ACHN (cell line): Measurements from ENCODE around the gene HTRA2.
A peak's percentile ranks its signal among the peaks of the same experiment; 100 is the strongest.
"Not testable (repeated sequence)": the region's sequence is repeated elsewhere in the genome, so short reads cannot be mapped to it uniquely, and the experiment has no call there.

Experiments
- DNase-seq: peaks from one replicate; pipeline ENCODE4 v3.0.0-alpha.2; 2015
- in situ Hi-C: cut with HindIII; loops from 2 replicates; pipeline ENCODE4 v1.10.0; 2017; ENCODE audit warnings: low sequenced_read_pairs, low pct_ligation_motif_present, low pct_unique_long_range_greater_than_20kb

The HTRA2 gene

GRCh38 chr2:74529357-74530238 is at the start of gene HTRA2, which contains the start of gene AUP1:
HTRA2 (plus strand) TSS chr2:74529933; CDS start chr2:74530007, 74 bp downstream.
AUP1 (minus strand) TSS chr2:74529706; CDS start chr2:74529629, 77 bp downstream.
- in situ Hi-C loops = no loop called here
- peak; percentile 99 for DNase-seq

GRCh38 chr2:74481431-74481830 is 48.3 kb upstream of the HTRA2 start:
- in situ Hi-C loops = no loop called here
- DNase-seq = no peak

GRCh38 chr2:74481961-74482800 is 47.6 kb upstream of the HTRA2 start:
- no peak for DNase-seq
- in situ Hi-C loops = no loop called here

GRCh38 chr2:74482801-74483674 is 46.7 kb upstream of the HTRA2 start, which contains the start of the genes CCDC142 and TTC31:
CCDC142 (minus strand) TSS chr2:74482998; CDS start chr2:74482837, 161 bp downstream.
TTC31 (plus strand) TSS chr2:74483081; CDS start chr2:74483096, 15 bp downstream.
- peak; percentile 96 for DNase-seq
- in situ Hi-C loops = no loop called here

GRCh38 chr2:74483675-74484164 is 46.0 kb upstream of the HTRA2 start:
- in situ Hi-C loops, DNase-seq: not testable (repeated sequence)

- no peak for DNase-seq
- in situ Hi-C loops = no loop called here
Measured at GRCh38 chr2:74486141-74486540, 43.6 kb upstream of the HTRA2 start.

GRCh38 chr2:74488643-74489481 is 40.9 kb upstream of the HTRA2 start:
- in situ Hi-C loops = no loop called here
- DNase-seq = no peak

- in situ Hi-C loops = no loop called here
- no peak for DNase-seq
Measured at GRCh38 chr2:74489906-74490305, 39.8 kb upstream of the HTRA2 start.

- DNase-seq = no peak
- in situ Hi-C loops = no loop called here
Measured at GRCh38 chr2:74491648-74492544, 37.8 kb upstream of the HTRA2 start.

- in situ Hi-C loops = no loop called here
Measured at GRCh38 chr2:74493546-74493945, 36.2 kb upstream of the HTRA2 start.

GRCh38 chr2:74495440-74495839 is 34.3 kb upstream of the HTRA2 start:
- in situ Hi-C loops = no loop called here
- no peak for DNase-seq

More at GRCh38 chr2:74493546-74493945, 36.2 kb upstream of the HTRA2 start:
- DNase-seq = no peak

- no peak for DNase-seq
- in situ Hi-C loops = no loop called here
Measured at GRCh38 chr2:74496997-74497776, 32.5 kb upstream of the HTRA2 start.

GRCh38 chr2:74497777-74498499 is 31.8 kb upstream of the HTRA2 start:
- in situ Hi-C loops = no loop called here
- no peak for DNase-seq

- in situ Hi-C loops = no loop called here
- no peak for DNase-seq
Measured at GRCh38 chr2:74498500-74499266, 31.1 kb upstream of the HTRA2 start.
